K562 (cell line): ENCODE results near the gene HPN. TPM values are rescaled to one million over a fixed set of nuclear protein-coding genes. Genes with fewer than 3 reads are reported as not detected.

Experiments
- ATAC-seq: fragments of 200-7000 bp; cut with Tn5 transposase; 3 replicates; pipeline ENCODE4 v1.9.1; 2020; ENCODE audit warnings: moderate library complexity
- BruUV-seq: library from RNA; stranded (reverse); fragments of 400-500 nt; replicated peaks from 2 replicates; lab custom pipeline; 2021; lab: Mats Ljungman, UMichigan
- CTCF ChIA-PET: fragments of 300-600 bp; formaldehyde crosslinking; extraction: SDS; loops from one replicate; lab custom pipeline; 2021; ENCODE audit warnings: low intra/inter-chr PET ratio; lab: Yijun Ruan, JAX
- POLR2A ChIA-PET: fragments of 300-600, 350-650 bp; sonication (Branson Sonifier 250); formaldehyde crosslinking; extraction: SDS; loops from one replicate; lab custom pipeline; 2021; ENCODE audit warnings: antibody characterized with exemption, inconsistent platforms; lab: Yijun Ruan, JAX
- DNase-seq, 4 experiments: peaks; one replicate each; pipeline versions ENCODE4 v3.0.0 to v3.0.0-alpha.2; 2011 to 2018; ENCODE audit warnings: low spot score in 3 of 4, mixed read lengths in 3 of 4; ENCODE audit errors: extremely low read depth in 1 of 4
- FAIRE-seq: peaks from 2 replicates; lab custom pipeline; 2011; peaks lifted over from hg19 to GRCh38; lab: Jason Lieb, UNC
- H2AFZ ChIP-seq: 2 replicates; pipeline ENCODE4 v1.6.0; 2011; ENCODE audit warnings: low read depth, low read length, control low read depth, inconsistent platforms
- H3K27ac ChIP-seq: fragments of 200-600 bp; 3 replicates; pipeline ENCODE4 v1.8.0; 2011; ENCODE audit warnings: low read depth, mild to moderate bottlenecking, control low read depth, inconsistent platforms, low read length, moderate library complexity, mixed read lengths; ENCODE audit errors: extremely low read depth
- H3K27me3 ChIP-seq, 2 experiments: fragments of 300-600 bp in 1 of 2; 2 replicates in 1 of 2; 3 replicates in 1 of 2; pipeline versions ENCODE4 v1.6.0 to v1.8.0; 2011; ENCODE audit warnings: inconsistent platforms in 2 of 2, low read length in 2 of 2, mild to moderate bottlenecking in 1 of 2, mixed read lengths in 1 of 2, moderate library complexity in 1 of 2; ENCODE audit not compliant: control insufficient read depth in 2 of 2, insufficient read depth in 2 of 2
- H3K36me3 ChIP-seq: fragments of 300-600 bp; 3 replicates; pipeline ENCODE4 v1.8.0; 2011; ENCODE audit warnings: mild to moderate bottlenecking, low read length, inconsistent platforms; ENCODE audit not compliant: control insufficient read depth, insufficient read depth
- H3K4me1 ChIP-seq, 2 experiments: fragments of 200-600 bp in 1 of 2; replicated peaks in 1 of 2; 2 replicates in 1 of 2; 3 replicates in 1 of 2; pipeline versions ENCODE4 v1.5.1 to v1.8.0; 2011; ENCODE audit warnings: inconsistent platforms in 2 of 2, low read length in 2 of 2, mild to moderate bottlenecking in 1 of 2, mixed read lengths in 1 of 2, moderate library complexity in 1 of 2; ENCODE audit not compliant: control insufficient read depth in 2 of 2, insufficient read depth in 2 of 2
- H3K4me2 ChIP-seq: 2 replicates; pipeline ENCODE4 v1.6.1; 2011; ENCODE audit warnings: low read length, control low read depth, inconsistent platforms, mixed read lengths; ENCODE audit not compliant: insufficient read depth
- H3K4me3 ChIP-seq: fragments of 200-600 bp; sonication (generic), shearing (Covaris generic); 2 replicates; pipeline ENCODE4 v1.5.1; 2016; ENCODE audit warnings: control low read depth, inconsistent platforms
- H3K79me2 ChIP-seq: fragments of 200-600 bp; 3 replicates; pipeline ENCODE4 v1.8.0; 2011; ENCODE audit warnings: low read length, inconsistent platforms; ENCODE audit not compliant: control insufficient read depth, insufficient read depth
- H3K9ac ChIP-seq, 2 experiments: 2 replicates each; pipeline versions ENCODE4 v1.6.0 to v1.6.1; 2011; ENCODE audit warnings: low read depth in 2 of 2, low read length in 2 of 2, control low read depth in 1 of 2, inconsistent platforms in 1 of 2, mild to moderate bottlenecking in 1 of 2, mixed read lengths in 1 of 2; ENCODE audit not compliant: insufficient read depth in 1 of 2
- H3K9me1 ChIP-seq: one replicate; pipeline ENCODE4 v1.6.0; 2011; ENCODE audit warnings: inconsistent platforms, mild to moderate bottlenecking, low read length, moderate library complexity; ENCODE audit not compliant: control insufficient read depth, insufficient read depth
- H3K9me3 ChIP-seq: replicated peaks from 2 replicates; pipeline ENCODE4 v1.5.1; 2011; ENCODE audit warnings: low read depth, low read length, inconsistent platforms; ENCODE audit not compliant: control insufficient read depth, insufficient read depth
- H4K20me1 ChIP-seq: replicated peaks from 2 replicates; pipeline ENCODE4 v1.6.1; 2011; ENCODE audit warnings: low read length, inconsistent platforms, mixed read lengths; ENCODE audit not compliant: control insufficient read depth, insufficient read depth
- CBX1 ChIP-seq: sonication (generic); IDR thresholded peaks from 2 replicates; pipeline ENCODE4 v1.6.1; 2016; ENCODE audit warnings: antibody characterized with exemption, low read depth, mild to moderate bottlenecking
- EP300 ChIP-seq: IDR thresholded peaks from 2 replicates; pipeline ENCODE4 v1.6.1; 2012; ENCODE audit warnings: low read length, improper control_type of control experiment
- FOXJ3 ChIP-seq: sonication (generic); formaldehyde crosslinking; IDR thresholded peaks from 2 replicates; pipeline ENCODE4 v1.4.0; 2020; ENCODE audit warnings: mild to moderate bottlenecking, missing genetic modification reagents
- PHB2 ChIP-seq: fragments of 450-650 bp; IDR thresholded peaks from 2 replicates; pipeline ENCODE4 v1.6.1; 2017; ENCODE audit warnings: low read depth
- PRPF4 ChIP-seq: fragments of 200-400 bp; formaldehyde crosslinking; IDR thresholded peaks from one replicate; pipeline ENCODE4 v1.6.1; 2017; ENCODE audit warnings: low read length, low read depth, mild to moderate bottlenecking; ENCODE audit not compliant: insufficient read depth, poor library complexity, severe bottlenecking
- PTBP1 ChIP-seq: fragments of 200-400 bp; formaldehyde crosslinking; IDR thresholded peaks from 2 replicates; pipeline ENCODE4 v1.6.1; 2017; ENCODE audit warnings: low read depth, low read length
- SMAD4 ChIP-seq: fragments of 250-450 bp; sonication (Bioruptor Pico); conservative IDR thresholded peaks from 2 replicates; pipeline ENCODE4 v1.8.0; 2021; ENCODE audit warnings: inconsistent platforms, mild to moderate bottlenecking, moderate library complexity
- TRIM28 ChIP-seq: fragments of 450-650 bp; IDR thresholded peaks from 2 replicates; pipeline ENCODE4 v1.6.1; 2017
- ZKSCAN3 ChIP-seq: fragments of 250-450 bp; sonication (Bioruptor Pico); IDR thresholded peaks from 2 replicates; pipeline ENCODE4 v1.4.0; 2020
- ZNF408 ChIP-seq: fragments of 250-450 bp; sonication (Bioruptor Pico); IDR thresholded peaks from 2 replicates; pipeline ENCODE4 v1.4.0; 2020; ENCODE audit warnings: low read depth, mild to moderate bottlenecking, moderate library complexity
- WGBS: fragments of 100-300 bp; shearing (Covaris generic); methylation state at CpG from one replicate; pipeline ENCODE4 v1.1.6; 2016; ENCODE audit warnings: low coverage, mixed read lengths; ENCODE audit not compliant: insufficient coverage; ENCODE audit errors: missing lambda C conversion rate; 5-methylcytosine and 5-hydroxymethylcytosine counted together
- in situ Hi-C: fragments of 300-500 bp; cut with MboI; formaldehyde crosslinking; loops from 4 replicates; pipeline ENCODE4 v1.15.0; 2018; ENCODE audit warnings: inconsistent platforms, mixed read lengths
- intact Hi-C: fragments of 100-400 bp; cut with micrococcal nuclease; formaldehyde crosslinking; loops from 2 replicates; pipeline ENCODE4 v1.14.2; 2022
- polyA plus RNA-seq, 8 experiments: library from polyadenylated mRNA; depleted of rRNA in 4 of 8; stranded (reverse) in 5 of 8; unstranded in 3 of 8; fragments of >200 nt; fragmentation: Nextera tagmentation in 2 of 8; fragmentation: Illumina TruSeq in 1 of 8; extraction: Ambion mirVana in 2 of 8; extraction: Trizol in 1 of 8; gene quantifications; 2 replicates each; pipeline versions ENCODE4 v1.2.1 to v1.2.3, GENCODE V29; 2011 to 2014; ENCODE audit warnings: inconsistent platforms in 1 of 8, missing spikeins in 1 of 8
- total RNA-seq, 7 experiments: library from RNA; depleted of rRNA in 6 of 7; stranded (reverse); fragments of >200 nt in 6 of 7; fragmentation: Illumina TruSeq in 2 of 7; extraction: Trizol in 2 of 7; gene quantifications; 2 replicates each; pipeline versions ENCODE4 v1.2.1 to v1.2.3, GENCODE V29; 2011 to 2021; ENCODE audit warnings: low replicate concordance in 1 of 7
- TF ChIP-seq, protein P1 (sequence below), 3 experiments: fragments of 200-800 bp in 1 of 3; fragments of 250-450 bp in 1 of 3; fragments of 450-650 bp in 1 of 3; sonication (Bioruptor Pico) in 1 of 3; sonication (Bioruptor generic) in 1 of 3; formaldehyde crosslinking in 1 of 3; IDR thresholded peaks; 2 replicates each; pipeline versions ENCODE4 v1.6.1 to v1.8.0; 2016 to 2022; ENCODE audit warnings: mild to moderate bottlenecking in 2 of 3, missing genetic modification characterization in 2 of 3, missing compliant biosample characterization in 1 of 3, moderate library complexity in 1 of 3
- TF ChIP-seq, protein P2 (sequence below): sonication (generic); formaldehyde crosslinking; IDR thresholded peaks from 2 replicates; pipeline ENCODE4 v1.8.0; 2022; ENCODE audit warnings: mild to moderate bottlenecking, missing genetic modification reagents
- TF ChIP-seq, protein P3 (sequence below): IDR thresholded peaks from 2 replicates; pipeline ENCODE4 v1.6.1; 2011; ENCODE audit not compliant: insufficient read length; ENCODE audit errors: extremely low read depth

HPN gene
- total and polyA plus RNA-seq, 9 of the 15 experiments (the other 6 are each of a cell fraction or from before 2014, with no cell fraction given) = 0.10 to 0.20 TPM; not detected in 7

DNA sequence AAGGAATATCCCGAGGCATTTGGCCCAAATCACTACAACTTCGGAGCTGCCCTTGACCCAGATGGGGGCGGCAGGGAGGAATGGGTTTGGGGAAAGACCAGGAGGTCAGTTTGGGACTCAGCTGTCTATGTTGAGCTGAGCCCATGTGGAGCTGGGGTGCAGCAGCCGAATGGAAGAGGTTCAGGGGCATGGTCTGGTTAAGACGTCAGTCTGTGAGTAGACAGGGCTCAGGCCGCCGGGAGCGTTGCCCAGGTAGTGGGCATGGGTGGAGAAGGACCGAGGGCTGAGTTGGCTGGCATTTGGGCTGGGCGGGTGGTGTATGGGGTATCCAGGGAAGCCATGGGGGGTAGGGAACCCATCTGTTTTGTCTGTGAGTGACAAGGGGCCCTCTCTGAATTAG, 20.5 kb upstream of the HPN start:
- ChIA-PET POLR2A (interaction anchor here (0.6 kb wide), 1 partner anchor 295 kb away, joined by 5 read pairs; no protein-coding TSS in a partner anchor), CTCF (no interaction called here)
- Histone ChIP-seq H3K36me3 (peaks cover 90% of the 10 kb centered on the region; the same call in 2 of the 3 replicates), H3K4me1 (peaks cover 0 to 5% of the 10 kb centered on the region in 2 experiments; a peak in 1 of 5 replicates), H3K9me1 (no peaks in the 10 kb centered on the region), H3K79me2 (no peaks in the 10 kb centered on the region), H4K20me1 (no peaks in the 10 kb centered on the region), H3K9me3 (no peaks in the 10 kb centered on the region), H2AFZ (no peak overlapping the region), H3K27ac (no peak overlapping the region), H3K27me3 (no peaks in the 10 kb centered on the region), H3K4me2 (no peak overlapping the region), H3K4me3 (no peak overlapping the region), H3K9ac (no peak overlapping the region)
- 97% methylated on average over 10 of the region's 10 CpGs for WGBS
- FAIRE-seq (no peak), ATAC-seq (no peak), DNase-seq (no peak)
- in situ Hi-C loops (no loop called here), intact Hi-C loops (no loop called here)
- no TSS peak for BruUV-seq
- TF ChIP-seq TRIM28 (no peak), PRPF4 (no peak), SMAD4 (CRISPR knock-in tag) (no peak), ZNF408 (CRISPR knock-in tag) (no peak), FOXJ3 (CRISPR knock-in tag) (no peak), PTBP1 (no peak), EP300 (no peak), ZKSCAN3 (CRISPR knock-in tag) (no peak), PHB2 (no peak), CBX1 (no peak)
- TF ChIP-seq, protein P1, sequence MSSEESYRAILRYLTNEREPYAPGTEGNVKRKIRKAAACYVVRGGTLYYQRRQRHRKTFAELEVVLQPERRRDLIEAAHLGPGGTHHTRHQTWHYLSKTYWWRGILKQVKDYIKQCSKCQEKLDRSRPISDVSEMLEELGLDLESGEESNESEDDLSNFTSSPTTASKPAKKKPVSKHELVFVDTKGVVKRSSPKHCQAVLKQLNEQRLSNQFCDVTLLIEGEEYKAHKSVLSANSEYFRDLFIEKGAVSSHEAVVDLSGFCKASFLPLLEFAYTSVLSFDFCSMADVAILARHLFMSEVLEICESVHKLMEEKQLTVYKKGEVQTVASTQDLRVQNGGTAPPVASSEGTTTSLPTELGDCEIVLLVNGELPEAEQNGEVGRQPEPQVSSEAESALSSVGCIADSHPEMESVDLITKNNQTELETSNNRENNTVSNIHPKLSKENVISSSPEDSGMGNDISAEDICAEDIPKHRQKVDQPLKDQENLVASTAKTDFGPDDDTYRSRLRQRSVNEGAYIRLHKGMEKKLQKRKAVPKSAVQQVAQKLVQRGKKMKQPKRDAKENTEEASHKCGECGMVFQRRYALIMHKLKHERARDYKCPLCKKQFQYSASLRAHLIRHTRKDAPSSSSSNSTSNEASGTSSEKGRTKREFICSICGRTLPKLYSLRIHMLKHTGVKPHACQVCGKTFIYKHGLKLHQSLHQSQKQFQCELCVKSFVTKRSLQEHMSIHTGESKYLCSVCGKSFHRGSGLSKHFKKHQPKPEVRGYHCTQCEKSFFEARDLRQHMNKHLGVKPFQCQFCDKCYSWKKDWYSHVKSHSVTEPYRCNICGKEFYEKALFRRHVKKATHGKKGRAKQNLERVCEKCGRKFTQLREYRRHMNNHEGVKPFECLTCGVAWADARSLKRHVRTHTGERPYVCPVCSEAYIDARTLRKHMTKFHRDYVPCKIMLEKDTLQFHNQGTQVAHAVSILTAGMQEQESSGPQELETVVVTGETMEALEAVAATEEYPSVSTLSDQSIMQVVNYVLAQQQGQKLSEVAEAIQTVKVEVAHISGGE (CRISPR knock-in tag; IDR thresholded peaks at IDR 0.05) = no peak
- TF ChIP-seq, protein P2, sequence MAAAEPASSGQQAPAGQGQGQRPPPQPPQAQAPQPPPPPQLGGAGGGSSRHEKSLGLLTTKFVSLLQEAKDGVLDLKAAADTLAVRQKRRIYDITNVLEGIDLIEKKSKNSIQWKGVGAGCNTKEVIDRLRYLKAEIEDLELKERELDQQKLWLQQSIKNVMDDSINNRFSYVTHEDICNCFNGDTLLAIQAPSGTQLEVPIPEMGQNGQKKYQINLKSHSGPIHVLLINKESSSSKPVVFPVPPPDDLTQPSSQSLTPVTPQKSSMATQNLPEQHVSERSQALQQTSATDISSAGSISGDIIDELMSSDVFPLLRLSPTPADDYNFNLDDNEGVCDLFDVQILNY (CRISPR knock-in tag) = no peak
- TF ChIP-seq, protein P3, sequence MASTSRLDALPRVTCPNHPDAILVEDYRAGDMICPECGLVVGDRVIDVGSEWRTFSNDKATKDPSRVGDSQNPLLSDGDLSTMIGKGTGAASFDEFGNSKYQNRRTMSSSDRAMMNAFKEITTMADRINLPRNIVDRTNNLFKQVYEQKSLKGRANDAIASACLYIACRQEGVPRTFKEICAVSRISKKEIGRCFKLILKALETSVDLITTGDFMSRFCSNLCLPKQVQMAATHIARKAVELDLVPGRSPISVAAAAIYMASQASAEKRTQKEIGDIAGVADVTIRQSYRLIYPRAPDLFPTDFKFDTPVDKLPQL = no peak
